GM12878 (cell line): ENCODE measurements around the gene CRNKL1. TPM values are rescaled to one million over a fixed set of nuclear protein-coding genes. Genes with fewer than 3 reads are reported as not detected.

Experiments
- BACH1 ChIP-seq: fragments of 450-650 bp; IDR thresholded peaks from 2 replicates; pipeline ENCODE4 v1.6.1; 2017; ENCODE audit warnings: mild to moderate bottlenecking, borderline replicate concordance
- CREB1 ChIP-seq: IDR thresholded peaks from 2 replicates; pipeline ENCODE4 v1.6.1; 2012; ENCODE audit warnings: low read depth, mild to moderate bottlenecking, inconsistent platforms
- CREM ChIP-seq: IDR thresholded peaks from 2 replicates; pipeline ENCODE4 v1.6.1; 2014; ENCODE audit warnings: antibody characterized with exemption, low read depth
- EZH2 ChIP-seq: IDR thresholded peaks from 2 replicates; pipeline ENCODE4 v1.6.1; 2012; ENCODE audit warnings: low read depth, mild to moderate bottlenecking, control low read depth, inconsistent platforms, low read length, borderline replicate concordance; ENCODE audit not compliant: control insufficient read depth
- FOXM1 ChIP-seq: IDR thresholded peaks from 2 replicates; pipeline ENCODE4 v1.6.1; 2012; ENCODE audit warnings: low read depth, mild to moderate bottlenecking, inconsistent platforms, low read length, moderate library complexity
- IRF3 ChIP-seq: fragments of 450-650 bp; IDR thresholded peaks from 2 replicates; pipeline ENCODE4 v1.6.1; 2014; ENCODE audit warnings: mild to moderate bottlenecking
- JUND ChIP-seq: IDR thresholded peaks from 2 replicates; pipeline ENCODE4 v1.6.1; 2012; ENCODE audit warnings: low read depth, mild to moderate bottlenecking, low read length, improper control_type of control experiment, moderate library complexity
- MYB ChIP-seq: fragments of 150-350 bp; IDR thresholded peaks from 2 replicates; pipeline ENCODE4 v1.6.1; 2014; ENCODE audit warnings: mild to moderate bottlenecking, low read depth, low read length, borderline replicate concordance
- NFYB ChIP-seq: IDR thresholded peaks from 2 replicates; pipeline ENCODE4 v1.6.1; 2011; ENCODE audit warnings: low read depth, mild to moderate bottlenecking, low read length, improper control_type of control experiment, moderate library complexity; ENCODE audit not compliant: insufficient read depth
- REST ChIP-seq: IDR thresholded peaks from 2 replicates; pipeline ENCODE4 v1.6.1; 2012; ENCODE audit warnings: mild to moderate bottlenecking, low read depth, low read length
- TAF1 ChIP-seq: IDR thresholded peaks from 2 replicates; pipeline ENCODE4 v1.6.1; 2011; ENCODE audit warnings: mild to moderate bottlenecking, low read depth, low read length, borderline replicate concordance
- ZNF24 ChIP-seq: fragments of 450-650 bp; IDR thresholded peaks from 2 replicates; pipeline ENCODE4 v1.6.1; 2017; ENCODE audit warnings: antibody characterized with exemption, mild to moderate bottlenecking
- ZZZ3 ChIP-seq: IDR thresholded peaks from 2 replicates; pipeline ENCODE4 v1.6.1; 2011; ENCODE audit warnings: low read depth; ENCODE audit not compliant: control insufficient read depth, insufficient read length
- polyA plus RNA-seq, 11 experiments: library from polyadenylated mRNA; depleted of rRNA in 4 of 11; unstranded in 6 of 11; stranded (reverse) in 5 of 11; fragments of >200 nt; fragmentation: Nextera tagmentation in 4 of 11; fragmentation: Illumina TruSeq in 1 of 11; extraction: Ambion mirVana in 4 of 11; extraction: Trizol in 1 of 11; gene quantifications; 1 replicate in 1 of 11; 2 replicates in 10 of 11; pipeline versions ENCODE4 v1.2.1 to v1.2.3, GENCODE V29; 2011 to 2016; ENCODE audit warnings: inconsistent platforms in 2 of 11, missing spikeins in 2 of 11, low read depth in 1 of 11
- total RNA-seq, 4 experiments: library from RNA; depleted of rRNA in 3 of 4; stranded (reverse); fragments of >200 nt in 3 of 4; fragmentation: Illumina TruSeq in 1 of 4; extraction: Trizol in 1 of 4; gene quantifications; 2 replicates each; pipeline versions ENCODE4 v1.2.1 to v1.2.3, GENCODE V29; 2013 to 2021
- TF ChIP-seq, protein P1 (sequence below): IDR thresholded peaks from 2 replicates; pipeline ENCODE4 v1.6.1; 2012; ENCODE audit warnings: low read depth, low read length, improper control_type of control experiment
- TF ChIP-seq, protein P2 (sequence below): fragments of 450-650 bp; formaldehyde crosslinking; IDR thresholded peaks from 2 replicates; pipeline ENCODE4 v1.4.0; 2020; ENCODE audit warnings: mild to moderate bottlenecking, moderate library complexity

The CRNKL1 gene
- total and polyA plus RNA-seq, 10 of the 15 experiments (the other 5 are each of a cell fraction or from before 2014, with no cell fraction given): 9.5 to 28.4 (median 17.5) TPM

DNA sequence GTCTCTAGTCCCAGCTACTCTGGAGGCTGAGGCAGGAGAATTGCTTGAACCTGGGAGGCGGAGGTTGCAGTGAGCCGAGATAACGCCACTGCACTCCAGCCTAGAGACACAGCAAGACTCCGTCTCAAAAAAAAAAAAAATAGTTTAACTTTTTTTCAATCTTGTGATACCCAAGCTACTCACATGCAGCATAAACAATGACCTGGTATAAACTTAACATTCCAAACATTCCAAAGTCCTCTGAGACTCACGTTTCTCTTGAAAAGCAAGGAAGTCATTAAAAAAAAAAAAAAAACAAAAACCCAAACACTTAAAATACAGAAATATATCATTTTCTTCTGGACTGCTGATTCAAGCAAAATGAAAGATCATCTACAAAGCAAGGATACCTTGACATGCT lies 14.3 kb downstream of the CRNKL1 start (continued):
- TF ChIP-seq TAF1: no peak
- TF ChIP-seq CREM: no peak
- TF ChIP-seq CREB1: no peak
- TF ChIP-seq ZNF24: no peak
- no peak for TF ChIP-seq REST
- TF ChIP-seq FOXM1: no peak
- TF ChIP-seq, protein P1, sequence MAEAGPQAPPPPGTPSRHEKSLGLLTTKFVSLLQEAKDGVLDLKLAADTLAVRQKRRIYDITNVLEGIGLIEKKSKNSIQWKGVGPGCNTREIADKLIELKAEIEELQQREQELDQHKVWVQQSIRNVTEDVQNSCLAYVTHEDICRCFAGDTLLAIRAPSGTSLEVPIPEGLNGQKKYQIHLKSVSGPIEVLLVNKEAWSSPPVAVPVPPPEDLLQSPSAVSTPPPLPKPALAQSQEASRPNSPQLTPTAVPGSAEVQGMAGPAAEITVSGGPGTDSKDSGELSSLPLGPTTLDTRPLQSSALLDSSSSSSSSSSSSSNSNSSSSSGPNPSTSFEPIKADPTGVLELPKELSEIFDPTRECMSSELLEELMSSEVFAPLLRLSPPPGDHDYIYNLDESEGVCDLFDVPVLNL: no peak
- TF ChIP-seq BACH1: no peak
- TF ChIP-seq JUND: no peak
- no peak for TF ChIP-seq EZH2
- no peak for TF ChIP-seq NFYB
- TF ChIP-seq ZZZ3: no peak
- no peak for TF ChIP-seq MYB
- no peak for TF ChIP-seq IRF3
- TF ChIP-seq, protein P2, sequence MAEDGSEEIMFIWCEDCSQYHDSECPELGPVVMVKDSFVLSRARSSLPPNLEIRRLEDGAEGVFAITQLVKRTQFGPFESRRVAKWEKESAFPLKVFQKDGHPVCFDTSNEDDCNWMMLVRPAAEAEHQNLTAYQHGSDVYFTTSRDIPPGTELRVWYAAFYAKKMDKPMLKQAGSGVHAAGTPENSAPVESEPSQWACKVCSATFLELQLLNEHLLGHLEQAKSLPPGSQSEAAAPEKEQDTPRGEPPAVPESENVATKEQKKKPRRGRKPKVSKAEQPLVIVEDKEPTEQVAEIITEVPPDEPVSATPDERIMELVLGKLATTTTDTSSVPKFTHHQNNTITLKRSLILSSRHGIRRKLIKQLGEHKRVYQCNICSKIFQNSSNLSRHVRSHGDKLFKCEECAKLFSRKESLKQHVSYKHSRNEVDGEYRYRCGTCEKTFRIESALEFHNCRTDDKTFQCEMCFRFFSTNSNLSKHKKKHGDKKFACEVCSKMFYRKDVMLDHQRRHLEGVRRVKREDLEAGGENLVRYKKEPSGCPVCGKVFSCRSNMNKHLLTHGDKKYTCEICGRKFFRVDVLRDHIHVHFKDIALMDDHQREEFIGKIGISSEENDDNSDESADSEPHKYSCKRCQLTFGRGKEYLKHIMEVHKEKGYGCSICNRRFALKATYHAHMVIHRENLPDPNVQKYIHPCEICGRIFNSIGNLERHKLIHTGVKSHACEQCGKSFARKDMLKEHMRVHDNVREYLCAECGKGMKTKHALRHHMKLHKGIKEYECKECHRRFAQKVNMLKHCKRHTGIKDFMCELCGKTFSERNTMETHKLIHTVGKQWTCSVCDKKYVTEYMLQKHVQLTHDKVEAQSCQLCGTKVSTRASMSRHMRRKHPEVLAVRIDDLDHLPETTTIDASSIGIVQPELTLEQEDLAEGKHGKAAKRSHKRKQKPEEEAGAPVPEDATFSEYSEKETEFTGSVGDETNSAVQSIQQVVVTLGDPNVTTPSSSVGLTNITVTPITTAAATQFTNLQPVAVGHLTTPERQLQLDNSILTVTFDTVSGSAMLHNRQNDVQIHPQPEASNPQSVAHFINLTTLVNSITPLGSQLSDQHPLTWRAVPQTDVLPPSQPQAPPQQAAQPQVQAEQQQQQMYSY (CRISPR knock-in tag): no peak
